HEK293T (cell line): ENCODE measurements around the gene KCTD20.

ENCODE experiments used
- CTCF ChIA-PET: fragments of 350-600 bp; formaldehyde crosslinking; extraction: SDS; loops from one replicate; lab custom pipeline; 2021; ENCODE audit warnings: antibody characterized with exemption, inconsistent platforms; lab: Yijun Ruan, JAX
- POLR2A ChIA-PET: fragments of 350-600 bp; formaldehyde crosslinking; extraction: SDS; loops from one replicate; lab custom pipeline; 2020; ENCODE audit warnings: antibody characterized with exemption, inconsistent platforms; lab: Yijun Ruan, JAX
- DNase-seq: peaks from one replicate; pipeline ENCODE4 v3.0.0; 2012; ENCODE audit warnings: mixed read lengths; ENCODE audit errors: extremely low spot score
- ARNT ChIP-seq: fragments of 450-650 bp; IDR thresholded peaks from 2 replicates; pipeline ENCODE4 v1.6.1; 2017; ENCODE audit warnings: mild to moderate bottlenecking
- BHLHE40 ChIP-seq: fragments of 450-650 bp; IDR thresholded peaks from 2 replicates; pipeline ENCODE4 v1.6.1; 2016; ENCODE audit warnings: mild to moderate bottlenecking, moderate library complexity, borderline replicate concordance
- CTBP1 ChIP-seq: fragments of 450-650 bp; IDR thresholded peaks from 2 replicates; pipeline ENCODE4 v1.6.1; 2016; ENCODE audit warnings: borderline replicate concordance
- ELF4 ChIP-seq: fragments of 450-650 bp; IDR thresholded peaks from 2 replicates; pipeline ENCODE4 v1.6.1; 2017; ENCODE audit warnings: antibody characterized with exemption
- FOXA1 ChIP-seq: fragments of 450-650 bp; IDR thresholded peaks from 2 replicates; pipeline ENCODE4 v1.6.1; 2016; ENCODE audit warnings: mild to moderate bottlenecking
- FOXK2 ChIP-seq: fragments of 450-650 bp; IDR thresholded peaks from 2 replicates; pipeline ENCODE4 v1.6.1; 2016; ENCODE audit warnings: mild to moderate bottlenecking
- FOXM1 ChIP-seq: fragments of 450-650 bp; IDR thresholded peaks from 2 replicates; pipeline ENCODE4 v1.6.1; 2017; ENCODE audit warnings: mild to moderate bottlenecking, borderline replicate concordance
- HDGF ChIP-seq: fragments of 450-650 bp; IDR thresholded peaks from 2 replicates; pipeline ENCODE4 v1.6.1; 2017; ENCODE audit warnings: antibody characterized with exemption, borderline replicate concordance
- L3MBTL2 ChIP-seq: fragments of 450-650 bp; conservative IDR thresholded peaks from 2 replicates; pipeline ENCODE4 v1.6.1; 2016; ENCODE audit warnings: mild to moderate bottlenecking
- LEF1 ChIP-seq: fragments of 450-650 bp; IDR thresholded peaks from 2 replicates; pipeline ENCODE4 v1.6.1; 2017; ENCODE audit warnings: mild to moderate bottlenecking, borderline replicate concordance
- NFRKB ChIP-seq: fragments of 450-650 bp; IDR thresholded peaks from 2 replicates; pipeline ENCODE4 v1.6.1; 2016; ENCODE audit warnings: mild to moderate bottlenecking, moderate library complexity
- SP1 ChIP-seq: fragments of 450-650 bp; IDR thresholded peaks from 2 replicates; pipeline ENCODE4 v1.6.1; 2017
- SUZ12 ChIP-seq: fragments of 450-650 bp; IDR thresholded peaks from 2 replicates; pipeline ENCODE4 v1.6.1; 2016; ENCODE audit warnings: mild to moderate bottlenecking
- TARDBP ChIP-seq: fragments of 450-650 bp; IDR thresholded peaks from 2 replicates; pipeline ENCODE4 v1.6.1; 2016
- ZNF384 ChIP-seq: fragments of 450-650 bp; IDR thresholded peaks from 2 replicates; pipeline ENCODE4 v1.6.1; 2016
- TF ChIP-seq, protein P1 (sequence below): fragments of 450-650 bp; IDR thresholded peaks from 2 replicates; pipeline ENCODE4 v1.6.1; 2016

KCTD20 gene

DNA sequence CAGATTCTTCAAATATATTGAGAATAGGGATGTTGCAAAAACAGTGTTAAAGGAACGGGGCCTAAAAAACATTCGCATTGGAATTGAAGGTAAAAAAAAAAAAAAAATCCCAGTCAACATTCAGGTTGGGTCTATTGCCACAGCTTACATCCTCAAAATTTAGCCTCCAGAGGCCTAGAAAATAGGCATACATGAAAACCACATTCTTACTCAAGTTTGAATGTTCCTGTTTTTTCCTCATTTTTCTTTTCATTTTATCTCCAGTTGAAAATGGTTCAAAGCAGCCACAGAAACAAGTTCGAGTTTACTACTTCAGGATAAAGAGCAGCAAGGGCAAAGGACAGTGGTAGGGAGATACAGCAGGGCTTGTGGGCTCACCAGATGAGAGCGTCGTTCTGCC, 41.9 kb downstream of the KCTD20 start:
- ChIA-PET POLR2A (no interaction called here), CTCF (no interaction called here)
- DNase-seq: no peak
- TF ChIP-seq HDGF (no peak), ZNF384 (no peak), CTBP1 (no peak), BHLHE40 (no peak)

DNA sequence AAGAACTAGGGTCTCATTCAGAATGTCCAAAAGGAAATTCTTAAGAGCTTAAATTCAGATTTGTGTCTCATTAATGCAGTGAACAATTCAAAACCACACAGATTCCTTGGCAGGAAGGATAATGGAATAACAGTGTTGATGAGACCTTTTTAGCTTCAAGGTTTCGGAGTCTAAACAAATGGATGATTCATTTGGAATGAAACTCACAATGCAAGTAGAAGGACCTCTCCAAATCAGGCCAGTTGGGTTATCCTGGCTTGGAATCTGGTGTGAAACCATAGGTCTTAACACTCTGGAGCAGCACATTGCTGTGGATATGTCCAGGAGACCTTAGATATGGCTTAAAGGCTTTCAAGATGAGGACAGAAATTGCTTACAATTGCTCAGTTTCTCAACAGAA, 44.9 kb downstream of the KCTD20 start:
- CTCF ChIA-PET: no interaction called here
- TF ChIP-seq NFRKB (no peak), CTBP1 (no peak), ARNT (no peak), SUZ12 (no peak), FOXK2 (no peak), HDGF (no peak), ZNF384 (no peak), L3MBTL2 (no peak), FOXM1 (no peak), LEF1 (no peak), TARDBP (no peak), FOXA1 (no peak), BHLHE40 (no peak), ELF4 (no peak), SP1 (no peak)
- TF ChIP-seq, protein P1, sequence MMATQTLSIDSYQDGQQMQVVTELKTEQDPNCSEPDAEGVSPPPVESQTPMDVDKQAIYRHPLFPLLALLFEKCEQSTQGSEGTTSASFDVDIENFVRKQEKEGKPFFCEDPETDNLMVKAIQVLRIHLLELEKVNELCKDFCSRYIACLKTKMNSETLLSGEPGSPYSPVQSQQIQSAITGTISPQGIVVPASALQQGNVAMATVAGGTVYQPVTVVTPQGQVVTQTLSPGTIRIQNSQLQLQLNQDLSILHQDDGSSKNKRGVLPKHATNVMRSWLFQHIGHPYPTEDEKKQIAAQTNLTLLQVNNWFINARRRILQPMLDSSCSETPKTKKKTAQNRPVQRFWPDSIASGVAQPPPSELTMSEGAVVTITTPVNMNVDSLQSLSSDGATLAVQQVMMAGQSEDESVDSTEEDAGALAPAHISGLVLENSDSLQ: no peak
- no peak for DNase-seq
- POLR2A ChIA-PET: no interaction called here

GRCh38 chr6:36488221-36488620, 45.4 kb downstream of the KCTD20 start:
- ChIA-PET CTCF (interaction anchor here (1.0 kb wide), 1 partner anchor 44 kb away, joined by 3 read pairs; no protein-coding TSS in a partner anchor), POLR2A (no interaction called here)
- TF ChIP-seq SUZ12 (no peak), ARNT (no peak), L3MBTL2 (no peak), CTBP1 (no peak), TARDBP (no peak), ELF4 (no peak), LEF1 (no peak), HDGF (no peak), FOXA1 (no peak), ZNF384 (no peak), NFRKB (no peak), SP1 (no peak), BHLHE40 (no peak), FOXK2 (no peak), FOXM1 (no peak)
- DNase-seq: no peak

GRCh38 chr6:36489426-36489825, 46.6 kb downstream of the KCTD20 start:
- no peak for DNase-seq
- POLR2A ChIA-PET: no interaction called here
- TF ChIP-seq L3MBTL2: no peak
- TF ChIP-seq FOXA1: no peak
- TF ChIP-seq ARNT: no peak
- TF ChIP-seq FOXM1: no peak
- no peak for TF ChIP-seq BHLHE40
- no peak for TF ChIP-seq ELF4
- TF ChIP-seq NFRKB: no peak
- TF ChIP-seq TARDBP: no peak
- TF ChIP-seq HDGF: no peak
- no peak for TF ChIP-seq SP1
- TF ChIP-seq CTBP1: no peak
- no peak for TF ChIP-seq FOXK2
- no peak for TF ChIP-seq SUZ12
- TF ChIP-seq, protein P1: no peak
- CTCF ChIA-PET: no interaction called here

- CTCF ChIA-PET: no interaction called here
- no peak for DNase-seq
- POLR2A ChIA-PET: no interaction called here
- TF ChIP-seq NFRKB (no peak), ELF4 (no peak), L3MBTL2 (no peak), FOXA1 (no peak), HDGF (no peak), SUZ12 (no peak), SP1 (no peak), ZNF384 (no peak), TARDBP (no peak), FOXK2 (no peak)
- TF ChIP-seq, protein P1: no peak
Measured at GRCh38 chr6:36491378-36491965, 48.7 kb downstream of the KCTD20 start.

- DNase-seq: no peak
- TF ChIP-seq SP1 (no peak), LEF1 (no peak)
- ChIA-PET POLR2A (no interaction called here), CTCF (no interaction called here)
Measured at GRCh38 chr6:36492092-36492491, 49.3 kb downstream of the KCTD20 start.

DNA sequence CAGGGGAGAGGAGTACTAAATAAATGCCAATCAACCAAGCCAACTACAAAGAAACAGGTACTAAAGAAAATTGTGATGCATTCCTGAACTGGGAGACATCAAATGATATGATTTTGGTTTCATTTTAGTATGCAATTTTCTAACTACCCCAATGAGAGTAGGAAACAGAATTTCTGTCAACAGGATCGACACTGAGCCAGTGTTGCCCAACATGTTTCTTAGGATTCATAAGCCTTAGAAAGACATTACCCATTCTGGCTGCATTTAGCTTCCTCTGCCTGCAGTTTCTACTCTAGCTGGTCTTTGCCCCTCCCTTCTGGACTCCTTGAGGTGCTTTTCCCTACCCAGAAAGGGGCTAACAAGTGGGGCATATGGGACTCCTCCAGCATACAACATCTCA, 49.8 kb downstream of the KCTD20 start:
- DNase-seq: no peak
- ChIA-PET CTCF (no interaction called here), POLR2A (no interaction called here)

More for the DNA sequence above, 49.8 kb downstream of the KCTD20 start:
- no peak for TF ChIP-seq L3MBTL2
- no peak for TF ChIP-seq SP1
- TF ChIP-seq ZNF384: no peak
- TF ChIP-seq, protein P1: no peak
- TF ChIP-seq ARNT: no peak
- no peak for TF ChIP-seq SUZ12
- TF ChIP-seq FOXK2: no peak
- no peak for TF ChIP-seq TARDBP
- TF ChIP-seq FOXA1: no peak
- TF ChIP-seq LEF1: no peak
- TF ChIP-seq NFRKB: no peak
- no peak for TF ChIP-seq FOXM1
- TF ChIP-seq HDGF: no peak
- no peak for TF ChIP-seq ELF4
- TF ChIP-seq BHLHE40: no peak
- no peak for TF ChIP-seq CTBP1
